Adrenal gland (tissue), 5 donors: Measurements from ENCODE around the gene GLIS2.

Experiments used
- POLR2A ChIP-seq, 2 donors: fragments of 450-650 bp; IDR thresholded peaks; one replicate each; pipeline ENCODE4 v1.6.1; 2017; ENCODE audit warnings: antibody characterized with exemption in 2 of 2, mild to moderate bottlenecking in 2 of 2, moderate library complexity in 1 of 2
- TF ChIP-seq, protein P1 (sequence below), 6 experiments: fragments of 450-650 bp in 4 of 6; fragments of 200-600 bp in 2 of 6; sonication (generic) in 1 of 6; IDR thresholded peaks; 1 replicate in 5 of 6; 2 replicates in 1 of 6; pipeline versions ENCODE4 v1.5.1 to v1.8.0; 2016 to 2021; ENCODE audit warnings: antibody characterized with exemption in 6 of 6, mild to moderate bottlenecking in 2 of 6, moderate library complexity in 1 of 6
- donor health status: DM: no; HTN: no; CAD: no.

DNA sequence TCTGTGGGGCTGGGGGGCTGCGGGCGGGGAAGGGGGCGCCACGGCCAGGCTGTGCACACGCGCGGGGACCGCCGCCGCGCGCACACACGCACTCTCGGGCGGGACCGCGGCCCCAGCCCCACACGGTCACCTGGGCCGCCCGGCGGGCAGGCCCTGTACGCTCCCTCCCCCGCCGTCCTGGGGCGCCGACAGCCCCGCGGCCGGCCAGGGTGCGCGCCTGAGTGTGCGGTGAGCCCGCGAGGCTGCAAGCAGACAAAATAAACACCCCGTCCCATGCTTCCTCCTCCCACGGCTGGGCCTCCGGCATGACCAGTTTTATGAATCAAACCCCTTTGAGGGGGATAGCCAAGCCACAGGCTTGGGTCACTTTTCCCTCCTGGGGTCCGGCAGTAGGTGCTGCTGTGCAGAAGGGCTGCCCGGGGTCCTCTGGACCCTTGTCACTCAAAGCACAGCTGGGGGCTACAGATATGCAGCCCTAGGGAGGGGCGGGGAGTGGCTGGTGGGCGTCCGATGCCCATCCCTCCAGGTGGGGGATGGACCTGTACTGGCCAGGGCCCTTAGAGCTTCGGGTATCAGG is 56.2 kb downstream of the GLIS2 start:
- TF ChIP-seq, protein P1, sequence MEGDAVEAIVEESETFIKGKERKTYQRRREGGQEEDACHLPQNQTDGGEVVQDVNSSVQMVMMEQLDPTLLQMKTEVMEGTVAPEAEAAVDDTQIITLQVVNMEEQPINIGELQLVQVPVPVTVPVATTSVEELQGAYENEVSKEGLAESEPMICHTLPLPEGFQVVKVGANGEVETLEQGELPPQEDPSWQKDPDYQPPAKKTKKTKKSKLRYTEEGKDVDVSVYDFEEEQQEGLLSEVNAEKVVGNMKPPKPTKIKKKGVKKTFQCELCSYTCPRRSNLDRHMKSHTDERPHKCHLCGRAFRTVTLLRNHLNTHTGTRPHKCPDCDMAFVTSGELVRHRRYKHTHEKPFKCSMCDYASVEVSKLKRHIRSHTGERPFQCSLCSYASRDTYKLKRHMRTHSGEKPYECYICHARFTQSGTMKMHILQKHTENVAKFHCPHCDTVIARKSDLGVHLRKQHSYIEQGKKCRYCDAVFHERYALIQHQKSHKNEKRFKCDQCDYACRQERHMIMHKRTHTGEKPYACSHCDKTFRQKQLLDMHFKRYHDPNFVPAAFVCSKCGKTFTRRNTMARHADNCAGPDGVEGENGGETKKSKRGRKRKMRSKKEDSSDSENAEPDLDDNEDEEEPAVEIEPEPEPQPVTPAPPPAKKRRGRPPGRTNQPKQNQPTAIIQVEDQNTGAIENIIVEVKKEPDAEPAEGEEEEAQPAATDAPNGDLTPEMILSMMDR (IDR thresholded peaks at IDR 0.05), result no peak
- TF ChIP-seq POLR2A (IDR thresholded peaks at IDR 0.05), result no peak
